Measurements from ENCODE around the gene TJP1. TPM values are rescaled to one million over a fixed set of nuclear protein-coding genes. Genes with fewer than 3 reads are reported as not detected.

The TJP1 gene
- total RNA-seq, 3 donors from 2014 or later (not counting 1 experiment from before 2014, with no cell fraction given), result not detected

DNA sequence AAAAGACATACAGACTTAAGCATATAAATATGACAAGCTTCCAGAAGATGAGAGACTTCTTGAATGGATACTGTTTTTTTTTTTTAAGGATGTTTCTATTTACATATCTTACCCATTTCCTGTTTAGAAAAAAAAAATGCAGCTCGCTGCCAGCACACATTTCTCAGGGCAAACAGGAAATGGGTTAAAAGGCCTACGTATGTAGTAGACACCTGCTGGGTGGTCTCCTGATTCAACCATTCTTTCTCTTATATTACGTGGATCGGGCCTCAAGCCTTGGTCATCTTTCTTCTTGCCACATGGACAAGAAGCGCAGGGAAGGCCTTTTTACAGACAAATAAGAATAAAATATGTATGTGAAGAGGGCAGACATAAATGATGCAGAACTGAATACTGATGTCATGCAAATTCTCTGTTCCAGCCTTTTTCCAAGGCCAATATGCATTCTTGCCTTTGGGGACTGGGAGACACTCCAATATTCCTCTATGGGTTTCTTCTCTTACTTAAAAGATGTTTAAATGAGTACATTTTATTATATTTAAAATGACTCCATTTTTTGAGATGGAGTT, 35.0 kb upstream of the TJP1 start:
- ATAC-seq (no peak), DNase-seq (no peak)
- Mint-ChIP-seq H3K27ac (no peak overlapping the region), H3K27me3 (ENCODE audit: low read depth in 2 of 2) (peaks cover 11 to 25% of the 10 kb centered on the region in 2 donors), H3K4me3 (no peak overlapping the region), H3K4me1 (no peaks in the 10 kb centered on the region), H3K9me3 (no peaks in the 10 kb centered on the region), H3K36me3 (no peaks in the 10 kb centered on the region)
- intact Hi-C loops (cut with micrococcal nuclease), result no loop called here
- Histone ChIP-seq H3K36me3 (ENCODE audit: control insufficient read depth, insufficient read depth, low read length) (no peaks in the 10 kb centered on the region), H3K4me1 (ENCODE audit: control insufficient read depth, insufficient read depth, low read length) (no peaks in the 10 kb centered on the region), H3K27me3 (ENCODE audit: control insufficient read depth, insufficient read depth, low read length) (no peaks in the 10 kb centered on the region), H3K27ac (ENCODE audit: low read length) (no peak overlapping the region), H3K9me3 (ENCODE audit: control insufficient read depth, insufficient read depth, low read length) (no peaks in the 10 kb centered on the region), H3K4me3 (ENCODE audit: low read length) (no peak overlapping the region)
- TF ChIP-seq, protein P1, sequence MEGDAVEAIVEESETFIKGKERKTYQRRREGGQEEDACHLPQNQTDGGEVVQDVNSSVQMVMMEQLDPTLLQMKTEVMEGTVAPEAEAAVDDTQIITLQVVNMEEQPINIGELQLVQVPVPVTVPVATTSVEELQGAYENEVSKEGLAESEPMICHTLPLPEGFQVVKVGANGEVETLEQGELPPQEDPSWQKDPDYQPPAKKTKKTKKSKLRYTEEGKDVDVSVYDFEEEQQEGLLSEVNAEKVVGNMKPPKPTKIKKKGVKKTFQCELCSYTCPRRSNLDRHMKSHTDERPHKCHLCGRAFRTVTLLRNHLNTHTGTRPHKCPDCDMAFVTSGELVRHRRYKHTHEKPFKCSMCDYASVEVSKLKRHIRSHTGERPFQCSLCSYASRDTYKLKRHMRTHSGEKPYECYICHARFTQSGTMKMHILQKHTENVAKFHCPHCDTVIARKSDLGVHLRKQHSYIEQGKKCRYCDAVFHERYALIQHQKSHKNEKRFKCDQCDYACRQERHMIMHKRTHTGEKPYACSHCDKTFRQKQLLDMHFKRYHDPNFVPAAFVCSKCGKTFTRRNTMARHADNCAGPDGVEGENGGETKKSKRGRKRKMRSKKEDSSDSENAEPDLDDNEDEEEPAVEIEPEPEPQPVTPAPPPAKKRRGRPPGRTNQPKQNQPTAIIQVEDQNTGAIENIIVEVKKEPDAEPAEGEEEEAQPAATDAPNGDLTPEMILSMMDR (IDR thresholded peaks at IDR 0.05), result no peak
- WGBS (ENCODE audit: insufficient coverage), result 24% methylated on average over 2 of the region's 5 CpGs

DNA sequence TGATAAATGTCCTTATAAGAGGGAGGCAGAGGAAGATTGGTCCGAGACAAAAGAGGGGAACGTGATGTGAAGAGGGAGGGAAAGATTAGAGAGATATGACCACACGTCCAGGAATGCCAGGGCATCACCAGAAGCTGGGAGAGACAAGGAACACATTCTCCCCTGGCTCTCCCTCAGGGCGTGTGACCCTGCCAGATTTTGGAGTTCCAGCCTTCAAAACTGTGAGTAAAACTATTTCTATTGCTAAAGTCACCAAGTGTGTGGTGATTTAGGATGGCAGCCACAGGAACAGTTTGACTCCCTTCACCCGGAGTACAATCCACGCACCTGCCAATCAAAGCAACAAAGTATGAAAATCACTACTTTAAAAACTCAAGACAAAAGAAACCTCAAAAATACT, 32.1 kb upstream of the TJP1 start:
- Mint-ChIP-seq H3K4me3 (no peak overlapping the region), H3K4me1 (no peaks in the 10 kb centered on the region), H3K27ac (no peak overlapping the region), H3K36me3 (no peaks in the 10 kb centered on the region), H3K27me3 (ENCODE audit: low read depth in 2 of 2) (peaks cover 0 to 2% of the 10 kb centered on the region in 2 donors), H3K9me3 (no peaks in the 10 kb centered on the region)
- Histone ChIP-seq H3K27ac (ENCODE audit: low read length) (no peak overlapping the region), H3K4me3 (ENCODE audit: low read length) (no peak overlapping the region), H3K4me1 (ENCODE audit: control insufficient read depth, insufficient read depth, low read length) (no peaks in the 10 kb centered on the region), H3K9me3 (ENCODE audit: control insufficient read depth, insufficient read depth, low read length) (no peaks in the 10 kb centered on the region), H3K36me3 (ENCODE audit: control insufficient read depth, insufficient read depth, low read length) (no peaks in the 10 kb centered on the region), H3K27me3 (ENCODE audit: control insufficient read depth, insufficient read depth, low read length) (no peaks in the 10 kb centered on the region)
- intact Hi-C loops (cut with micrococcal nuclease), result no loop called here
- WGBS (ENCODE audit: insufficient coverage), result 69% methylated on average over 6 of the region's 6 CpGs
- TF ChIP-seq, protein P1 (IDR thresholded peaks at IDR 0.05), result no peak
- no peak for ATAC-seq
- no peak for DNase-seq

DNA sequence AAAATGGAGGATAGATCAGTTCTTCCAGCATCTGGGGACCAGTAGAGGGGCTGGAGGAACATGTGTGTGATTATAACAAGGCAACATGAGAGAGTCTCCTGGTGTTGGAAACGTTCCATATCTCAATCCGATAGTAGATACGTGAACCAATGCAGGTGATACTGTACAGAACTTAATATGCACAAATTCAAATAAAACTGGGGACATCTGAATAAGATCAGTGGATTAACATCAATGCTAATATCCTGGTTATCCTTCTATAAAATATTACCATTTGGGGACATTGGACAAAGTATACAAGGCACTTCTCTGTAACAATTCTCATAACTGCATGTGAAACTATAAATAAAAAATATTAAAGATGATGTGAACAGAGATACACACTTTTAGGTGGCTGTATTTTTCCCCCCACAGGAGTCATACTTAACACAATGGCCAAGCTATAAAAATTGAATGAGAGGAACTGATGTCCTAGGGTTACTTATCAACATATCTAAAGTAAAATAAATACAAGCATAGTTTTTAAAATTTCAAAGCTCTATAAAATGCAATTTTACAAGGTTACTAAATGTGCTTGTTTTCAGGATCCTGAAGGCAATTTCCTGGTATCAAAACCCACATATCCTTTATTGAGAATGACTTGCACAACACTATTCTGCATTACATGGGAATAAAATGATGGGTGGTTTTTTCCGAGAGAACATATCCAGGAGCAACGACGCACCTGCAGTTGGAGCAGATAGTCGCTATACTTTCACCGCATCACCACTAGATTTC, 31.1 kb upstream of the TJP1 start:
- Histone ChIP-seq H3K4me1 (ENCODE audit: control insufficient read depth, insufficient read depth, low read length) (no peaks in the 10 kb centered on the region), H3K4me3 (ENCODE audit: low read length) (no peak overlapping the region), H3K9me3 (ENCODE audit: control insufficient read depth, insufficient read depth, low read length) (no peaks in the 10 kb centered on the region), H3K27me3 (ENCODE audit: control insufficient read depth, insufficient read depth, low read length) (no peaks in the 10 kb centered on the region), H3K36me3 (ENCODE audit: control insufficient read depth, insufficient read depth, low read length) (no peaks in the 10 kb centered on the region), H3K27ac (ENCODE audit: low read length) (no peak overlapping the region)
- Mint-ChIP-seq H3K4me1 (no peaks in the 10 kb centered on the region), H3K4me3 (no peak overlapping the region), H3K27ac (no peak overlapping the region), H3K36me3 (no peaks in the 10 kb centered on the region), H3K9me3 (no peaks in the 10 kb centered on the region), H3K27me3 (ENCODE audit: low read depth in 2 of 2) (peaks cover 0 to 2% of the 10 kb centered on the region in 2 donors)
- ATAC-seq, result no peak
- 95% methylated on average over 8 of the region's 8 CpGs for WGBS (ENCODE audit: insufficient coverage)
- TF ChIP-seq, protein P1 (IDR thresholded peaks at IDR 0.05), result no peak
- no peak for DNase-seq
- intact Hi-C loops (cut with micrococcal nuclease), result no loop called here

Measured in natural killer cell (primary cell).